HepG2 (cell line): ENCODE data around the gene AKNA. TPM values are rescaled to one million over a fixed set of nuclear protein-coding genes. Genes with fewer than 3 reads are reported as not detected.

Experiments used
- ATAC-seq: fragments of 200-7000 bp; cut with Tn5 transposase; 3 replicates; pipeline ENCODE4 v1.9.1; 2020; ENCODE audit warnings: mild to moderate bottlenecking, moderate library complexity
- BruUV-seq: library from RNA; stranded (reverse); fragments of 400-500 nt; replicated peaks from 2 replicates; lab custom pipeline; 2021; lab: Mats Ljungman, UMichigan
- CTCF ChIA-PET: fragments of 300-600 bp; formaldehyde crosslinking; extraction: SDS; loops from one replicate; lab custom pipeline; 2021; ENCODE audit warnings: low total read pairs, inconsistent platforms, low intra/inter-chr PET ratio; lab: Yijun Ruan, JAX
- POLR2A ChIA-PET: fragments of 350-600 bp; sonication (Branson Sonifier 250); formaldehyde crosslinking; loops from one replicate; lab custom pipeline; 2020; ENCODE audit warnings: antibody characterized with exemption, inconsistent platforms; lab: Yijun Ruan, JAX
- DNase-seq: peaks from one replicate; pipeline ENCODE4 v3.0.0-alpha.2; 2015; ENCODE audit warnings: low spot score
- FAIRE-seq: peaks from 3 replicates; lab custom pipeline; 2011; peaks lifted over from hg19 to GRCh38; lab: Jason Lieb, UNC
- H2AFZ ChIP-seq: one replicate; pipeline ENCODE4 v1.6.1; 2011; ENCODE audit warnings: low read length, inconsistent platforms
- H3K27ac ChIP-seq: fragments of 300-600 bp; 3 replicates; pipeline ENCODE4 v1.8.0; 2011; ENCODE audit warnings: mixed run types, mild to moderate bottlenecking, mixed read lengths, low read length, inconsistent platforms; ENCODE audit not compliant: insufficient read depth; ENCODE audit errors: extremely low read length
- H3K27me3 ChIP-seq, 2 experiments: fragments of 200-600 bp in 1 of 2; 2 replicates in 1 of 2; 3 replicates in 1 of 2; pipeline versions ENCODE4 v1.6.0 to v1.8.0; 2011; ENCODE audit warnings: low read length in 2 of 2, mild to moderate bottlenecking in 2 of 2, moderate library complexity in 2 of 2, inconsistent platforms in 1 of 2; ENCODE audit not compliant: insufficient read depth in 2 of 2, control insufficient read depth in 1 of 2
- H3K36me3 ChIP-seq, 2 experiments: fragments of 200-600 bp in 1 of 2; replicated peaks in 1 of 2; 2 replicates in 1 of 2; 3 replicates in 1 of 2; pipeline versions ENCODE4 v1.5.1 to v1.8.0; 2011; ENCODE audit warnings: low read length in 2 of 2, inconsistent platforms in 1 of 2; ENCODE audit not compliant: insufficient read depth in 2 of 2, control insufficient read depth in 1 of 2
- H3K4me1 ChIP-seq: 2 replicates; pipeline ENCODE4 v1.5.1; 2012; ENCODE audit warnings: low read length, inconsistent platforms; ENCODE audit not compliant: insufficient read depth
- H3K4me2 ChIP-seq: 2 replicates; pipeline ENCODE4 v1.6.0; 2011; ENCODE audit warnings: low read depth, low read length, inconsistent platforms
- H3K4me3 ChIP-seq, 3 experiments: fragments of 200-600 bp in 1 of 3; sonication (generic), shearing (Covaris generic) in 1 of 3; replicated peaks in 1 of 3; 2 replicates each; pipeline ENCODE4 v1.5.1; 2011 to 2016; ENCODE audit warnings: low read length in 3 of 3, inconsistent platforms in 2 of 3, low read depth in 2 of 3, mild to moderate bottlenecking in 2 of 3, control low read depth in 1 of 3, mixed read lengths in 1 of 3; ENCODE audit not compliant: insufficient read depth in 1 of 3
- H3K79me2 ChIP-seq: one replicate; pipeline ENCODE4 v1.6.1; 2011; ENCODE audit warnings: low read length, inconsistent platforms; ENCODE audit not compliant: insufficient read depth
- H3K9ac ChIP-seq: 2 replicates; pipeline ENCODE4 v1.6.0; 2011; ENCODE audit warnings: mild to moderate bottlenecking, low read depth, low read length, inconsistent platforms; ENCODE audit not compliant: insufficient read depth
- H3K9me3 ChIP-seq: 2 replicates; pipeline ENCODE4 v1.5.1; 2012; ENCODE audit warnings: mild to moderate bottlenecking, low read length
- H4K20me1 ChIP-seq: 2 replicates; pipeline ENCODE4 v1.6.0; 2011; ENCODE audit warnings: inconsistent platforms, mild to moderate bottlenecking, low read length, moderate library complexity; ENCODE audit not compliant: insufficient read depth
- AHDC1 ChIP-seq: sonication (generic); formaldehyde crosslinking; IDR thresholded peaks from 2 replicates; pipeline ENCODE4 v1.5.1; 2020; ENCODE audit warnings: mild to moderate bottlenecking, missing genetic modification reagents, borderline replicate concordance
- CEBPG ChIP-seq: IDR thresholded peaks from 2 replicates; pipeline ENCODE4 v1.6.1; 2016
- ELF4 ChIP-seq: sonication (generic); formaldehyde crosslinking; IDR thresholded peaks from 2 replicates; pipeline ENCODE4 v1.5.0; 2020; ENCODE audit warnings: missing genetic modification reagents, mild to moderate bottlenecking, moderate library complexity, borderline replicate concordance
- FIP1L1 ChIP-seq: fragments of 200-400 bp; formaldehyde crosslinking; IDR thresholded peaks from 2 replicates; pipeline ENCODE4 v1.6.1; 2018; ENCODE audit warnings: low read depth, mild to moderate bottlenecking, low read length, moderate library complexity, borderline replicate concordance; ENCODE audit not compliant: insufficient read depth
- FOXK1 ChIP-seq: sonication (generic); formaldehyde crosslinking; IDR thresholded peaks from 2 replicates; pipeline ENCODE4 v1.4.0; 2020; ENCODE audit warnings: low read depth, missing genetic modification reagents, borderline replicate concordance
- YY1 ChIP-seq: IDR thresholded peaks from 2 replicates; pipeline ENCODE4 v1.6.1; 2011; ENCODE audit warnings: low read length, low read depth, moderate library complexity, mild to moderate bottlenecking; ENCODE audit not compliant: insufficient read depth, insufficient replicate concordance
- ZFP41 ChIP-seq: sonication (generic); formaldehyde crosslinking; IDR thresholded peaks from 2 replicates; pipeline ENCODE4 v1.4.0; 2020; ENCODE audit warnings: mild to moderate bottlenecking, missing genetic modification reagents, borderline replicate concordance
- ZNF572 ChIP-seq: sonication (generic); formaldehyde crosslinking; IDR thresholded peaks from 2 replicates; pipeline ENCODE4 v1.5.1; 2020; ENCODE audit warnings: mild to moderate bottlenecking, missing genetic modification reagents
- ZNF720 ChIP-seq: sonication (generic); formaldehyde crosslinking; IDR thresholded peaks from 2 replicates; pipeline ENCODE4 v1.4.0; 2020; ENCODE audit warnings: missing genetic modification reagents
- ZZZ3 ChIP-seq: sonication (generic); formaldehyde crosslinking; IDR thresholded peaks from 2 replicates; pipeline ENCODE4 v1.4.0; 2020; ENCODE audit warnings: missing genetic modification reagents, mild to moderate bottlenecking, borderline replicate concordance
- WGBS: methylation state at CpG from one replicate; pipeline ENCODE4 v1.1.6; 2017; ENCODE audit warnings: low lambda C conversion rate; 5-methylcytosine and 5-hydroxymethylcytosine counted together
- in situ Hi-C: cut with HindIII; loops from 2 replicates; pipeline ENCODE4 v1.10.0; 2017; ENCODE audit warnings: low pct_unique_long_range_greater_than_20kb; ENCODE audit not compliant: extremely low pct_ligation_motif_present
- intact Hi-C: fragments of 100-400 bp; cut with micrococcal nuclease; formaldehyde crosslinking; loops from one replicate; pipeline ENCODE4 v1.10.0; 2022; ENCODE audit not compliant: unreplicated experiment
- polyA plus RNA-seq, 8 experiments: library from polyadenylated mRNA; depleted of rRNA in 3 of 8; stranded (reverse) in 7 of 8; unstranded in 1 of 8; fragments of >200 nt; fragmentation: Illumina TruSeq in 4 of 8; extraction: Trizol in 4 of 8; gene quantifications; 2 replicates each; pipeline versions ENCODE4 v1.2.1 to v1.2.3, GENCODE V29; 2011 to 2016; ENCODE audit warnings: low read depth in 4 of 8, missing spikeins in 1 of 8, mixed read lengths in 1 of 8; ENCODE audit not compliant: insufficient read depth in 1 of 8
- total RNA-seq, 5 experiments: library from RNA; depleted of rRNA; stranded (reverse); fragments of >200 nt; fragmentation: Illumina TruSeq; extraction: Trizol; gene quantifications; 2 replicates each; pipeline ENCODE4 v1.2.3, GENCODE V29; 2016; ENCODE audit warnings: low read depth in 1 of 5

The AKNA gene
- total and polyA plus RNA-seq, 2 of the 13 experiments (the other 11 are each of a cell fraction or from before 2014, with no cell fraction given) = 3.0 to 3.1 TPM

DNA sequence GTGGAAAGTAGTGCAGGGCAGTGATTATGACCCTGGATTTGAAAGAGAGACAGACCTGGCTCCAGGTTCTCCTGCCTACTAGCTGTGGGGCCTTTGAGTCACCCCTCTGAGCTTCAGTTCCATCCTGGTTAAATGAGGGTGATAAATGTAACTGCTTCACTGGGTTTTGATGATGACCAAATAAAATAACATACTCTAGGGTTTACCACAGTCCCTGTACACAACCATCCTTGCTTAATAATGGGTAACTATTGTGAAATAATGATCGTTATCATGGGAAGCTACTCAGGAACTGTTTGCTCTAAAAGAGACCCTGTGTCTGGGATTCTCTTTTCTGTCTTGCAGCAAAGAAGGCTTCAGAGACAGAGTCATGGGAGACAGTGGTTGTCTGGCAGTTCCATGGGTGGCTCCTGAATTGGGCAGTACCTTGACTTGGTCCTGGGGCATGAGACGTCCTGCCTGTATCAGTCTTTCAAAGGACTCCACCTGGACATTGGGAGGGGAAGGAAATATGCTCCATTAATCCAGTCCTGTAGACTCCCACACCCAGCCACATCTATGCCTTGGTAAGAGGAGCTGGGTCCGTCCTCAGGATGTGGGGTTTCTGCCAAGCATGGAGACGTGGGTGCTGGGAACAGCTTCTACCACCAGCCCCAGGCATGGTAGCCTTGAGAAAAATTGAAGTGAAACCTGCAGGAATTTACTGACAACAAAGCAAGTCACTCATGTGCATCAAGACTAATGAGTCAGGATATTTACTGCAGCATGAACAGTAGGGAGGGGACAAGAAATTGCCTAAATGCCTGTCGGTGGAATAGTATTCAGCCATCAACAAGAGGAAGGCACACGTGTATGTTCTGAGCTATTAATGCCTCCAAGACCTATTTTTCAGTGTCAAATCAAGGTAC, 23.4 kb downstream of the AKNA start (continued):
- no peak for TF ChIP-seq FIP1L1

GRCh38 chr9:114363424-114363823, 24.4 kb downstream of the AKNA start:
- Histone ChIP-seq H3K79me2 (no peaks in the 10 kb centered on the region), H3K9ac (no peak overlapping the region), H3K9me3 (no peaks in the 10 kb centered on the region), H3K36me3 (peaks cover 0 to 38% of the 10 kb centered on the region in 2 experiments; a peak in 3 of 5 replicates), H3K27ac (no peak overlapping the region), H4K20me1 (no peaks in the 10 kb centered on the region), H3K4me3 (no peak overlapping the region), H3K27me3 (no peaks in the 10 kb centered on the region), H3K4me2 (no peak overlapping the region), H3K4me1 (peaks cover 14% of the 10 kb centered on the region), H2AFZ (no peak overlapping the region)
- DNase-seq (no peak), ATAC-seq (no peak), FAIRE-seq (no peak)
- WGBS = 75% methylated on average over 2 of the region's 2 CpGs
- no TSS peak for BruUV-seq
- TF ChIP-seq ZFP41 (CRISPR knock-in tag) (no peak), FOXK1 (no peak)
- in situ Hi-C loops = no loop called here
- ChIA-PET CTCF (no interaction called here), POLR2A (no interaction called here)
- intact Hi-C loops = no loop called here

- 91% methylated on average over 8 of the region's 12 CpGs for WGBS
- ChIA-PET POLR2A (no interaction called here), CTCF (no interaction called here)
- DNase-seq (no peak), FAIRE-seq (no peak), ATAC-seq (no peak)
- H3K36me3 ChIP-seq = peaks cover 0 to 36% of the 10 kb centered on the region in 2 experiments; a peak in 3 of 5 replicates
- no peaks in the 10 kb centered on the region for H3K27me3 ChIP-seq
- H3K9ac ChIP-seq = no peak overlapping the region
- no TSS peak for BruUV-seq
- intact Hi-C loops = no loop called here
- in situ Hi-C loops = no loop called here
- H3K4me1 ChIP-seq = peaks cover 14% of the 10 kb centered on the region
- no peak overlapping the region for H2AFZ ChIP-seq
- H3K4me2 ChIP-seq = no peak overlapping the region
- H3K27ac ChIP-seq = no peak overlapping the region
- no peaks in the 10 kb centered on the region for H4K20me1 ChIP-seq
- no peaks in the 10 kb centered on the region for H3K9me3 ChIP-seq
- H3K4me3 ChIP-seq = no peak overlapping the region
- no peaks in the 10 kb centered on the region for H3K79me2 ChIP-seq
- no peak for TF ChIP-seq AHDC1
- TF ChIP-seq ELF4 (CRISPR knock-in tag) = no peak
- no peak for TF ChIP-seq ZNF572 (CRISPR knock-in tag)
- no peak for TF ChIP-seq YY1
- no peak for TF ChIP-seq CEBPG (CRISPR knock-in tag)
- no peak for TF ChIP-seq ZZZ3
- no peak for TF ChIP-seq ZNF720 (CRISPR knock-in tag)
Observed at GRCh38 chr9:114362394-114362793, 25.4 kb downstream of the AKNA start.
